Upper lobe of left lung (tissue), 6 donors: ENCODE measurements around the gene KDM4E. TPM values are rescaled to one million over a fixed set of nuclear protein-coding genes. Genes with fewer than 3 reads are reported as not detected.

Source experiments
- ATAC-seq, 2 donors: fragments of 200-7000 bp; cut with Tn5 transposase; one replicate each; pipeline ENCODE4 v1.9.1; 2022; ENCODE audit warnings: mild to moderate bottlenecking in 2 of 2, moderate library complexity in 2 of 2; ENCODE audit not compliant: low FRiP score in 2 of 2
- DNase-seq, 2 donors: peaks; one replicate each; pipeline ENCODE4 v3.0.0-alpha.2; 2019 to 2020
- H3K27ac ChIP-seq, 4 donors: fragments of 200-600 bp; sonication (generic); one replicate each; pipeline ENCODE4 v1.5.1; 2016 to 2019
- H3K27me3 ChIP-seq, 4 donors: fragments of 200-600 bp; sonication (generic); one replicate each; pipeline ENCODE4 v1.5.1; 2017 to 2019
- H3K36me3 ChIP-seq, 4 donors: fragments of 200-600 bp; sonication (generic); one replicate each; pipeline ENCODE4 v1.5.1; 2016 to 2019
- H3K4me1 ChIP-seq, 4 donors: fragments of 200-600 bp; sonication (generic); one replicate each; pipeline ENCODE4 v1.5.1; 2018 to 2019
- H3K4me3 ChIP-seq, 4 donors: fragments of 200-600 bp; sonication (generic); one replicate each; pipeline ENCODE4 v1.5.1; 2017 to 2019; ENCODE audit warnings: mild to moderate bottlenecking in 2 of 4, moderate library complexity in 1 of 4
- H3K9me3 ChIP-seq, 4 donors: fragments of 200-600 bp; sonication (generic); one replicate each; pipeline ENCODE4 v1.5.1; 2018 to 2019
- CTCF ChIP-seq, 6 experiments: fragments of 450-650 bp in 4 of 6; fragments of 200-600 bp in 2 of 6; sonication (generic) in 2 of 6; IDR thresholded peaks; one replicate each; pipeline ENCODE4 v1.5.1; 2016 to 2019; ENCODE audit warnings: antibody characterized with exemption in 6 of 6
- EP300 ChIP-seq, 4 donors: sonication (generic); formaldehyde crosslinking; IDR thresholded peaks; one replicate each; pipeline ENCODE4 v1.5.1; 2017; ENCODE audit warnings: antibody characterized with exemption in 4 of 4, control low read depth in 2 of 4
- POLR2A ChIP-seq, 4 donors: fragments of 450-650 bp; IDR thresholded peaks; one replicate each; pipeline ENCODE4 v1.5.1; 2016 to 2017; ENCODE audit warnings: antibody characterized with exemption in 4 of 4, mild to moderate bottlenecking in 2 of 4
- POLR2AphosphoS5 ChIP-seq, 2 donors: sonication (generic); formaldehyde crosslinking; IDR thresholded peaks; one replicate each; pipeline ENCODE4 v1.5.1; 2017; ENCODE audit warnings: antibody characterized with exemption in 2 of 2
- WGBS, 2 donors: methylation state at CpG; one replicate each; pipeline ENCODE4 v1.1.5; 2017 to 2018; 5-methylcytosine and 5-hydroxymethylcytosine counted together
- total RNA-seq, 6 donors: library from RNA; depleted of rRNA in 4 of 6; stranded (reverse); fragments of >200 nt in 4 of 6; gene quantifications; one replicate each; pipeline versions ENCODE4 v1.1.0 to v1.2.1, GENCODE V29; 2016 to 2021
- donor health status: DM: no; HTN: no; CAD: no; lungs with moderate emphysema.
- donor health status: DM: no; HTN: yes; CAD: no; lungs with severe emphysema.

Gene KDM4E
- total RNA-seq, 6 donors from 2014 or later = not detected

GRCh38 chr11:94997437-94997836, 27.6 kb upstream of the KDM4E start:
- no peak for ATAC-seq
- Histone ChIP-seq H3K36me3 (no peaks in the 10 kb centered on the region), H3K4me1 (no peaks in the 10 kb centered on the region), H3K4me3 (no peak overlapping the region), H3K27me3 (no peaks in the 10 kb centered on the region), H3K27ac (no peak overlapping the region), H3K9me3 (no peaks in the 10 kb centered on the region)
- WGBS, 2 donors = 93 to 95% methylated on average over 6 of the region's 6 CpGs
- DNase-seq = no peak
- no peak for TF ChIP-seq EP300 (IDR thresholded peaks at IDR 0.05)
- TF ChIP-seq CTCF (IDR thresholded peaks at IDR 0.05) = no peak
- no peak for TF ChIP-seq POLR2AphosphoS5 (IDR thresholded peaks at IDR 0.05)
- TF ChIP-seq POLR2A (IDR thresholded peaks at IDR 0.05) = no peak

GRCh38 chr11:94998285-94998684, 26.8 kb upstream of the KDM4E start:
- no peak for TF ChIP-seq POLR2A (IDR thresholded peaks at IDR 0.05)
- peak; percentile 16 to 22 for ATAC-seq
- no peaks in the 10 kb centered on the region for H3K4me1 ChIP-seq
- H3K4me3 ChIP-seq = no peak overlapping the region
- 88 to 96% methylated on average over 10 to 13 of the region's 13 CpGs for WGBS, 2 donors
- peak in 1 of 2 donors; percentile 54 for DNase-seq
- no peak overlapping the region for H3K27ac ChIP-seq
- H3K27me3 ChIP-seq = no peaks in the 10 kb centered on the region
- H3K36me3 ChIP-seq = no peaks in the 10 kb centered on the region
- no peaks in the 10 kb centered on the region for H3K9me3 ChIP-seq

- TF ChIP-seq POLR2A (IDR thresholded peaks at IDR 0.05) (no peak), CTCF (IDR thresholded peaks at IDR 0.05) (no peak), POLR2AphosphoS5 (IDR thresholded peaks at IDR 0.05) (no peak), EP300 (IDR thresholded peaks at IDR 0.05) (no peak)
- no peaks in the 10 kb centered on the region for H3K4me1 ChIP-seq
- H3K27ac ChIP-seq = no peak overlapping the region
- DNase-seq (no peak), ATAC-seq (no peak)
- no peaks in the 10 kb centered on the region for H3K9me3 ChIP-seq
- H3K36me3 ChIP-seq = no peaks in the 10 kb centered on the region
- no peak overlapping the region for H3K4me3 ChIP-seq
- H3K27me3 ChIP-seq = no peaks in the 10 kb centered on the region
Measured at GRCh38 chr11:95003716-95004115, 21.3 kb upstream of the KDM4E start.

- no peak for ATAC-seq
- H3K36me3 ChIP-seq = no peaks in the 10 kb centered on the region
- H3K4me3 ChIP-seq = no peak overlapping the region
- WGBS, 2 donors = 84 to 92% methylated on average over 1 of the region's 1 CpG
- DNase-seq = no peak
- H3K27me3 ChIP-seq = no peaks in the 10 kb centered on the region
- TF ChIP-seq CTCF (IDR thresholded peaks at IDR 0.05) (no peak), EP300 (IDR thresholded peaks at IDR 0.05) (no peak), POLR2A (IDR thresholded peaks at IDR 0.05) (no peak), POLR2AphosphoS5 (IDR thresholded peaks at IDR 0.05) (no peak)
- H3K9me3 ChIP-seq = no peaks in the 10 kb centered on the region
- no peak overlapping the region for H3K27ac ChIP-seq
- no peaks in the 10 kb centered on the region for H3K4me1 ChIP-seq
Measured at GRCh38 chr11:95005642-95006041, 19.4 kb upstream of the KDM4E start.

GRCh38 chr11:95011376-95011775, 13.7 kb upstream of the KDM4E start:
- ATAC-seq (no peak), DNase-seq (no peak)
- no peak overlapping the region for H3K4me3 ChIP-seq
- no peaks in the 10 kb centered on the region for H3K4me1 ChIP-seq
- H3K9me3 ChIP-seq = no peaks in the 10 kb centered on the region
- H3K36me3 ChIP-seq = no peaks in the 10 kb centered on the region
- no peak for TF ChIP-seq POLR2A (IDR thresholded peaks at IDR 0.05)
- TF ChIP-seq EP300 (IDR thresholded peaks at IDR 0.05) = no peak
- no peak for TF ChIP-seq POLR2AphosphoS5 (IDR thresholded peaks at IDR 0.05)
- TF ChIP-seq CTCF (IDR thresholded peaks at IDR 0.05) = no peak
- no peaks in the 10 kb centered on the region for H3K27me3 ChIP-seq
- no peak overlapping the region for H3K27ac ChIP-seq
